Ramos (cell line): ENCODE data around the gene NINJ1.

Experiments
- in situ Hi-C: fragments of 300-500 bp; cut with MboI; formaldehyde crosslinking; loops from one replicate; pipeline ENCODE4 v1.14.3; 2022; ENCODE audit warnings: low sequenced_read_pairs; ENCODE audit not compliant: unreplicated experiment

Gene NINJ1, protein sequence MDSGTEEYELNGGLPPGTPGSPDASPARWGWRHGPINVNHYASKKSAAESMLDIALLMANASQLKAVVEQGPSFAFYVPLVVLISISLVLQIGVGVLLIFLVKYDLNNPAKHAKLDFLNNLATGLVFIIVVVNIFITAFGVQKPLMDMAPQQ

DNA sequence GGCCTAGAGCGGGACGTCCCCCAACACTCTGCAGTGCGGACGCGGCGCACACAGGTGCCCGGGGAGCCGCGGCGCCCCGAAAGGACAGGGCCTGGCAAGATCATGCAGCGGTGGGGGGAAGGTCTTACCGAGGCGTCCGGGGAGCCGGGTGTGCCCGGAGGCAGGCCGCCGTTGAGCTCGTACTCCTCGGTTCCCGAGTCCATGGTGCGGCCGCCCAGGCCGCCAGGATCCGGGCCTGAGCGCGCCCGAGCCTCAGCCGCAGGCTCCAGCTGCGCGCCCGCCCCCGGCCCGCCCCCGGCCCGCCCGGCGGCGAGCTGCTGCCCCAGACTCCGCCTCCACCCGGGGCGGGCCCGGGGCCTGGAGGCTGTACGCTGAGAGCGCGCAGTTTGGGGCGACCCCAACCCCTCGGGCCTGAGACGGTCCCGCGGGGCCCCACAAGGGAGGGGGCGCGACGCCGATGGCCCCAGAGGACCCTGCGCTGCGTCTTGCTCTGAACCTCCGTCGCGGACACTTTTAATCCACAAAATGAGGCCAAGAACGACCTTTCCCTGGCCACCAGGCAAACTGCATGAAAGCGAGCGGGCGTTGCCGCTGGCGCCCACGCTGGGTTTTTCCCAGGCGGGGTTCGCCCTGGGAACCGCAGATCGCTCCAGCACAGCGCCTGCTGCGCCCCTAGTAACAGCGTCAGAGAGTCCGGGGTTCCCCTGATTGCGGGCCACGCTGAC is at the start of gene NINJ1:
NINJ1 (minus strand) TSS at position 237 of the 725 bp plus-strand sequence; CDS start at position 203, 34 bp downstream.
- in situ Hi-C loops, result no loop called here

DNA sequence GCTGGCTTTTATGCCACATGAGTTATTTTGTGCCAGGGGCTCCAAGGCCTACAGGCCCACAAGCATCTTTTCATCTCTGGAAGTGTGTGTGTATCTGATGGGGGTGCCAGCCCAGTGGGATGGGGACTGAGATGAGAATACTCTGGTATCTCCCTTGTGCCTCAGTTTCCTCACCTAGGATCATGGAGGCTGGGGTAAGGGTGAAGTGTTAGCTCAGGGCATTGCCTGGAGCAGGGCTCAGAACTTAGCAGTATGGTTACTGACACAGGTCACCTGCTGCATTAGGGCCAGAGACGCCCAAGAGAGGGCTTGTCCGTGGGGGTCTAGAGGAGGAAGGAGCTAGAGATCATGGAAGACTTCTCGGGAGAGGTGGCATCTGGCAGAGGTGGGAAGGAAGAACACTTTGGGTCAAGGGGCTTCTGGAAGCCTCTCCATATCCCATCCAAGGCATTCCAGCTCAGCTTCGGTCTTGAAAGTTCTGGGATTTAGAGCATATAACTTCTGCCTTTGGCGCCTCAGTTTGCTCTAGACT is 49.1 kb upstream of the NINJ1 start:
- in situ Hi-C loops, result no loop called here

DNA sequence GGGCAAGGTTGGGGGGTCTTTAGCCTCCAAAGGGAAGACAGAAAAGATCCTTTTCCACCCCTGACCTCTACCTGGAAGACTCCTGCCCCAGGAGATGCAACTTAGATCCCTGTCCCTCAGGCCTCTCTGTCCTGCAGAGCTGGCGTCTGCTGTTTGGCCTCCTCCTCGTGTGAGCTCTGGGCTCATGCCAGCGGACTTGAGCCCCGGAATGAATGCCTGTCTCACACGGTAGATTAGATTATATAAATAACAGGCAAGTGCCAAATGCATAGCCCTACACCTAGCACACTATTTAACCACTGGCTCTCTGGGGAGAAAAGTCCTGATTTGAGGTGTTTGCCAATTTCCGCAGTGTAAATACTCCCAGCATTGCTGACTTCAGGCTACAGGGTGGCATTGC is 48.5 kb upstream of the NINJ1 start:
- in situ Hi-C loops, result no loop called here

DNA sequence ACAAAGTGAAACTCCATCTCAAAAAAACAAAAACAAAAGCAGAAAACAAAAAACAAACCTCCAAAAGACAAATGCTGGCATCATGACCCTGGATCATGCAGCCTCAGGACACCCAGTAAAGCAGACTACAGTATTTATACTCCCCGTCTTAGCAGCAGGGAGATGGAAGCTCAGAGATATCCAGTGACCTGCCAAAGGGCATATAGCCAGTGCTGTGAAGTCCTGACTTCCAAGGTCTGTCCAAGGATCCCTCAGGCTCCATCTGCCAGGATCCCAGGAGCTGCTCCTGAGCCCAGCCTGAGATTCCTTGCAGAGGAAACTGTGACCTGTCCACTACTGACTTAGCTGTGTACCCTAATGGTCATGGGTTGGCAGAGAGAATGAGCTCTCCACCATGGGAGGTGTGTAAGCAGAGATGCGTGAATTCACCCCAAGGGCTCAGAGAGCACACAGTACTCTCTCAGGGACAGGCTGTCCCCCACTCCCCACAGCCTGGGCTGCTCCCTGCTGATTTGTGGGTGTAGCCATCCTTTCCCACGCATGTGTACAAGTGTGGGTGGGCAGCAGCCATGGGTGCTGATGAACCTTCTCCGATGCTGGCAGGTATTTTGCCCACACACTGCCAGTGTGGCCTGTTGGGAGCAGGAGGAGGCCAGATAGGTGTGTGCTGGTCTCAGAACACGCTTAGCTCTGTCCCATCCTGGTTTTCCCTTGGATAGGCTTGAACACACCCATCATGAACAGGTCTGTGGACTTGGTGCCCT is 47.8 kb upstream of the NINJ1 start:
- in situ Hi-C loops, result no loop called here

DNA sequence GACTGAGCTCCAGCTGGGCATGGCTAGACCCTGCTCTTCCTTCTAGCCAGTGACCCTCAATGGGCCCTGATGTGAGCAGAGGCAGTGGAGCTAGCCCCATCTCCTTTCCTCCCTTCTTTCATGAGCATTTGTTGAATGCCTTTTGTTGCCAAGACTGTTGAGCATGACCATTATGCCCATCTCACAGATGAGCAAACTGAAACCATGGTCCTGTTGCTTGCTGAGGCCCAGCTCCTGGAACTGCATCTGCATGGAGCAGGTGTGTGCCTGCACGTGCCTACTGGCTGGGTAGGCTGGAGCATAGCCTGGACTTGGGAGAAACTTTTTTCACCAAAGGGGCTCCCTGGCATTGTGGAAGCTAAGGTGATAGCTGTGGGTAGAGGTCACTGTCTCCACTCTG is 46.9 kb upstream of the NINJ1 start:
- in situ Hi-C loops, result no loop called here

DNA sequence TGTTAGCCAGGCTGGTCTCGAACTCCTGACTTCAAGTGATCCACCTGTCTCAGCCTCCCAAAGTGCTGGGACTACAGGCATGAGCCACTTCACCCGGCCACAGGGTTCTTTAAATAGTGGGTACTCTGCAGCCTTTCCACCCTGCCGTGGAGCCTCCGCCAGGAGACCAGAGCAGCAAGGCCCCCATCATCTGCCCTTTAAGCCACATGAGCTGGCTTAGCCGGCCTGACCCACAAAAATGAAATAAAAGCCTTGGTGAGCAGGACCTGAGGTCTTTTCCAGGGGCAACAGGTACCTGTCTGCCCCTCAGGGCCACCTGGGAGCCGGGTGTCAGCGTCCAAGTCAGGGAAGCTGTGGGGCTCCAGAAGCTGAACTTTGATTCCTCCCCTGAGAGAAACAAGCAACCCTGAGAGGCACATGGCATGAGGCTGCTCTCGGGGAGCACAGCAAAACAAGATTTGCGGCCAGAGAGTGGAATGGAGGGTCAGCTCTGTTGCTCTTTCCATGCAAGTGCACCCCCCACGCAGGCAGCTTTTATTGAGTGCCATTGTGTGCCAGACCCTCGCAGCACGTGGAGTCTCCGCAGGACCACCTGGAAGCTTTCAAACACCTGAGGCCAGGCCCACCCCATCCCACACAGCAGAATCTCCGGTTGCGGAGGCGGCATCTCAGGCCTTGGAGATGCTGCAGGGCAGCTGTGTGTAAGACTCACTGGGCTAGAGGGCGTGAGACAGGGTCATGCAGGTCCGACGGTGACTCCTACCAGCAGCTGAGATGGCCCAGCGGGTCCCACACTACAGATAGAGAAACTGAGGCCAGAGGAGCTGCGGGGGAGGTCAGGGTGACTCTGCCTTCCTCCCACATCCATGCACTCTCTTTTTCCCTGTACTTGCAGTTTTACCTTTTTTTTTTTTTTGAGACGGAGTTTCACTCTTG is 45.1 kb upstream of the NINJ1 start:
- in situ Hi-C loops, result no loop called here

DNA sequence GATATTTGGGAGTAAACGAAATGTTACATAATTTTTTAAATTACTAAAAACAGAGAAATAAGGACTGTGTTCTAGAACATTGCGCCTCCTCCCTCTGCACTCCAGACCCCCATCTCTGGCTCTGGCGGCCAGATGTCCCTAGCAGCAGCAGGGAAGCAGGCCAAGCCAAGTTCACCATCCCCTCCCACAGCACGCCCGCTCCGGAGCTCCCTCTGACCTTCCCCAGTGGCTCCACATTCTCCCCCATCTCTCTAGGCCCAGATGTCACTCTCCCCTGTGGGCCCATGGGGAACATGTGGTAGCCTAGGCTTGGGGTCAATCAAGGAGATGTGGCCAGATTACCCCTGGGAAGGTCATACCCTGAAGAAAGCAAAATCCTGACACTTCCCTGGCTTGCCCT is 43.6 kb upstream of the NINJ1 start:
- in situ Hi-C loops, result no loop called here

DNA sequence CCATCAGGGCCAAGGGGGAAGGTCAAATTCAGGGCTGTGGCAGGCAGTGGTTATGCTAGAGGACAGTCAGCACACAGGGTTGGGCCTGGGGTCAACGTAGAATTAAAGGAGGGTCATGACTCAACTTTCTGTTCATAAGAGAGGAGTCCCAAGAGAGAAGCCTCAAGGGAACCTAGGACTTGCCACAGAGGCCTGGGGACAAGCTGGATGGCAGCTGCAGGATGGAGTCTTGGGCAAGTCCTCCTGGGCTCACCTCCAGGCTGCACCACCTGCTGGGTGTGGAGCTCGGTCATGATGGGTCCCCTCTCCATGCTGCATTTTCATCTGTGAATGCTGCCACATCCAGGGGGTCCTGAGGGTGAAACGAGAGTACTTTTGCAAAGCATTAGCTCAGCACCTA is 40.9 kb upstream of the NINJ1 start:
- in situ Hi-C loops, result loop anchor here (25.0 kb wide), 2 partner anchors 387 to 787 kb away; partner anchors contain the start of gene BARX1

DNA sequence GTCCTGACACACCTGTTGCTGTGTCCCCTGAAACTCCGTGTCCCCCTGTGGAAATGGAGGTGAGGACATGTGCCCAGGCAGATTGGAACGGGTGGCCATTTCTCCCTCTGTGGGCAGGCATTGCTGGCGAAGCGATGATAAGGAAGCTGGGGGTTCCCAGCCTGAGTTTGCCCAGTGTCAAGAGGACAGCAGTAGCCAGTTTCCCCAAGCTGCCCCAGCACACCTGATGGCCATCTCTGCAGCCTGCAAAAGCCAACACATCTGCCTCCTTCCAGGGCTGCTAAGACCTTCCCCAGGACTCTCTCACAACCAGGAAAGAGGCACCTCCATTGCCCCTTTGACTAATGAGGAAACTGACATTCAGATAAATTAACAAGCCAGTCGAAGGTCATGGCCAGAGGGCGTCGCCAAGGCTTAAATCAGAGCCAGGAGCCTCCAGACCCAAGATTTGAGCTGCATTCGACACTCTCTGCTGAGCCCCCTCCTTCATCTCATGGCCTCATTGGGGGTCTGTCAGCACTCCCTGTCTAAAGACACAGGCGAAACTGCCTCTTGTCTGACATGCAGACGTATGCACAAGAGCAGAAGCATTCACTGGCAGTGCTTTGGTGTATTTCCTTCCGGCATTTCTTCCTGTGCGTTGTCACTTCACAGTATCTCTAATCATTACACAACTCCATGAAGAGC is 39.5 kb upstream of the NINJ1 start:
- in situ Hi-C loops, result loop anchor here (25.0 kb wide), 2 partner anchors 389 to 789 kb away; partner anchors contain the start of gene BARX1

DNA sequence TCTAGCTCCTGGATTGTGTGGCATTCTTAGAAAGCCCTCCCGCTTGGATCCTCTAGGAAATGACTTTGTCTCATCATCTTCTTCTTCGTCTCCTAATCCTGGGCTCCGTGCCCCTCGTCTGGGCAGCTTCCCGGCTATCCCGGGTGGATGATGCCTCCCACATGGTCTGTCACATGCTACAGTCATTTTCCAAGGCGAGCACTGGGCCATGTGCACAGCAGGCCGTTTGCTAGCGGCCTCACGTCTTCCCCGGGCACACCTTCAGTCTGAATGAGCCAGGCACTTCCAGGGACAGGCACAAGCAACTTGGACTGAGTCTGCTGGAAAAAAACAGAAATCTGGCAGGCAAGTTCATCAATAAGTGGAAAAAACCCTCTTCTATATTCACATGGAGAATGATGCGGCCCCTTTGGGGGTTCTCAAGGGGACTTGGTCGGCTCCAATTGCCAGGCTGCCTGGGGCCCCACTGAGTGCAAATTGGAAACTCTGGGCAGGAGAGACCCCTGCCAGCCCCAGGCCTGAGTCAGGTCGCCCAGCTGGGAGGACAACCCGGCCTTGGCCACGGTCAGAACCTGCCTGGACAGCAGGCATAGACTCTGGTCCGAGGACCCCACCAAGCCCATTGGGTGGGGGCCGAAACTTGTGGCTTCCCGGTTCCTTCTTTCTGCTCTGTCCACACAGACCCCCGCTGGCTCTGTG is 38.8 kb upstream of the NINJ1 start:
- in situ Hi-C loops, result loop anchor here (25.0 kb wide), 2 partner anchors 389 to 789 kb away; partner anchors contain the start of gene BARX1

DNA sequence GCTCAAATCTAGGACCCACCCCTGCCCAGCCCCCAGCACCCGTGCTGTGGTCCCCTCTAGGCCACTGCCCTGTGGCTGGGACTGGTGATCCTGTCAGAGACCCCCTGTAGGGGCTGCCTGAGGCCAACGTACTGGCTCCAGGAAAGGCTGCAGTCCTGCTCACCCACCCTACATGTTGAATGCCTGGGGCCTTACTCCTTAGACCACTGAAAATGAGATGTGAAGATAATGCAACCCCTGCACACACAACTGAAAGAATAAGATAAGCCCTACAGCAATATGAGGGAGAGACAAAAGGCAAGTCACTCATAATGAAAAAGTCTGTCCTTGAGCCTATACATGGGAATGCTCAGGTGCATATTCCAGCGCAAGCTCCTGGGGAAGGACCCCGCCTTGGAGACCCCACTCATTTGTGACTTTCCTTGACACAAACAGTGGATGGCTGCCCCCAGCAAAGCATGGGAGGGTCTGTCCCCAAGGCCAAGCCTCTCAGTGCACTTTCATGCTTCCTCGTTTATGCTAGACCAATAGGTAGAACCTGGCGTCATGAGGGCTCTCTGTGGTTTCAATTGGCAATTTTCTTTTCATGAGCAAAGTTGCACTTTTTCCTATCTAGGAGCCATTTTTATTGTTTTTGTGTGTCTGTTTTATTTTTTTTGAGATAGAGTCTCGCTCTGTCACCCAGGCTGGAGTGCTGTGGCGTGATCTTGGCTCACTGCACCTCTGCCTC is 37.4 kb upstream of the NINJ1 start:
- in situ Hi-C loops, result loop anchor here (25.0 kb wide), 2 partner anchors 391 to 791 kb away; partner anchors contain the start of gene BARX1

DNA sequence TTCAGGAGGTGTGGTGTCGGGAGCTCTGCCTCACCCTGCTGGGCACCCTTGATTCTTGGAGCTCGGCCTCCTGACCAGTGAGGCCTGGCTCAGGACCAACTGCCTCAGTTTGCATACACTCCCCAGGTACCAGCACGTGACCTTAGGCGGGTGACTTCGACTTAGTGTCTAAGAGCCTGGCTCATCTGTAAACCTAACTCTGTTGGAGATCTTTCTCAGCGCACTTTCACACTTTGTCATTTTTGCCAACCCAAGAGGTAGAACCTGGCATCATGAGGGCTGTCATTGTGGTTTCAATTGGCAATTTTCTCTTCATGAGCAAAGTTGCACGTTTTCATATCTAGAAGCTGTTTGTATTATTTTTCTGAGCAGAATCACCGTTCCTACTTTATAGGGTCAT is 36.5 kb upstream of the NINJ1 start:
- in situ Hi-C loops, result loop anchor here (25.0 kb wide), 2 partner anchors 392 to 792 kb away; partner anchors contain the start of gene BARX1

DNA sequence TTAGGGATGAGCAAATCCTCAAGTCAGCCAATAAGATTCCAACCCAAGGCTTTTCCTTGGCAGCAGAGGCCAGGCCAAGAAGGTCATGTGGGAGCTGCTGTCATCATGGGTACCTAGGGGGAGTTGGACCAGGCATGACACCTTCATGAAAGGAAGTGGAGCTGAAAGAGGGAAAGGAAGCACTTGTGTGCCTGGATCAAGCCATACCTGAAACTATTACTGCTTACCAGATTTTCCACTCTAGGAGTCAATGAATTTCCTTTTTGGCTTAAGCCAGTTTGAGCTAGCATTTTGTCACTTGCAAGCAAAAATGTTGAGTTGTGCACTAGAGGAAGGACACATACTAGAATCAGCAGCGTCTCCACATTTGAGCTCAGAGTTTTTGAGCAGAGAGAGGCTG is 35.4 kb upstream of the NINJ1 start:
- in situ Hi-C loops, result loop anchor here (10.0 to 25.0 kb wide), 3 partner anchors 255 to 793 kb away; partner anchors contain the start of gene BARX1

DNA sequence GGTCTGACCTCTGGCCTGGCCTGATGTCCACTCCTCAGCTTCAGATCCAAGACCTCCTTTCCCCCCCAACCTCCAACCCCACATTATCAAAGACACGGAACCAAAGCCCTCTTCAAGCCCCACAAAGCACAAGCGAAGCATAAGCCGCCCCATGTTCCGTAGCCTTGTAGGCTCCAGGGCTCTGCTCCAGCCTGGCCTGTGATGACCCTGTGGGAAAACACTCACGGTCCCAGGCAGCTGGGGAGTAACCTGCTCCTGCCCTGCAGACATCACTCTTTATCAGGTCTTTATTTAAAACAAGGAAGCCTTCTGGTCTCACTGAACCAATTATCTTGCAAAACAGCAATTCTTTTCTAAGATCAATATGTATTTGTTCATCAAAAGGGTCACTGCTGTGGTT is 34.5 kb upstream of the NINJ1 start:
- in situ Hi-C loops, result loop anchor here (10.0 to 25.0 kb wide), 3 partner anchors 256 to 794 kb away; partner anchors contain the start of gene BARX1

DNA sequence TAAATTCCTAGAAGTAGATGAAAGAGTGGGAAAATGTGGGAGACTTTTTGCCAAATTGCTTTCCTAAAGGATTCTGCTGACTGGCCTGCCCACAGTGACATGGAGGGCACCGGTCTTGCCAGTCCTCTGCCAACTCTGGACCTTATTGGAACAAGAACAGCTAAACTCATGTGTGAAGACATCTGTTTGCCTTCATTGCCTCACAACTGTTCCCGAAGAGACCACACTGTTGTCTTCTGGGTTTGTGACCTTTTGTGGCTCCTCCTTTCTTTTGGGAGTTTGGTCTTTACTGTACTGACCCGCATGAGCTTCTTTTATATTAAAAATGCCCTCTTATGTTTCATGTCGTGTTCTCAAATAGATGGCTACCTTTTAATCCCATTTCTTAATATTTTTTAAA is 33.8 kb upstream of the NINJ1 start:
- in situ Hi-C loops, result loop anchor here (10.0 to 25.0 kb wide), 3 partner anchors 257 to 794 kb away; partner anchors contain the start of gene BARX1

DNA sequence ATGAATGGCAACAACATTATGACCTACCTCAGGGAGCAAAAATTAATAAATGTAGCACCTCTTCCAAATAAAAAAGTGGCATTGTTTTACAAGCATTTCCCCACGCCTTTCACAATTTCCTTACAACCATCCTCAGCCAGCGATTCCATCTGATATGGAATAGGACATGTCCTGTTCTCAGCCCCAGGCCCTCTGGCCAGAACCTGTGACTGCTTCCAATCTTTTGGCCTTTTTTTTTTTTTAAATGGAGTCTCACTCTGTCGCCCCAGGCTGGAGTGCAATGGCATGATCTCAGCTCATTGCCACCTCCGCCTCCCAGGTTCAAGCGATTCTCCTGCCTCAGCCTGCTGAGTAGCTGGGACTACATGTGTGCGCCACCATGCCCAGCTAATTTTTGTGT is 33.1 kb upstream of the NINJ1 start:
- in situ Hi-C loops, result loop anchor here (10.0 to 25.0 kb wide), 3 partner anchors 258 to 795 kb away; partner anchors contain the start of gene BARX1

DNA sequence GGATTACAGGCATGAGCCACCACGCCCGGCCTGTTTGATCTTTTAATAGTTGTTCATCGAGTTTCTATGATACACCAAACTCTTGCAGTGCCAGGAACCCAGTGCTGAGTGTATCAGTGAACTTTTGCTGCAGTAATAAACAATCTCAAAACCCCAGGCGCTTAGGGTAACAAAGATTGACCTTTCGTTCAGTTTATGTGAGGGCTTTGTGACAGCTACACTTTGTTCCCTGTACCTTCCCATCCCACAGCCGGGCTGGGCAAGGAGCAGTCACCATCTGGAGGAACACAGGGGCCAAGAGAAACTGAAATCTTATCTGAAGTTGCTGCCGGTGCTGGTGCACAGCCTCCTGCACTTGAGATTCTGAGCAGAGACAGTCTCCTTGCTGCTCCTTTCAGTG is 32.6 kb upstream of the NINJ1 start:
- in situ Hi-C loops, result loop anchor here (10.0 to 25.0 kb wide), 3 partner anchors 258 to 796 kb away; partner anchors contain the start of gene BARX1
